ENCODE measurements around the gene MIEF1.
"Not testable (repeated sequence)": the region's sequence is repeated elsewhere in the genome, so short reads cannot be mapped to it uniquely, and the experiment has no call there.

DNA sequence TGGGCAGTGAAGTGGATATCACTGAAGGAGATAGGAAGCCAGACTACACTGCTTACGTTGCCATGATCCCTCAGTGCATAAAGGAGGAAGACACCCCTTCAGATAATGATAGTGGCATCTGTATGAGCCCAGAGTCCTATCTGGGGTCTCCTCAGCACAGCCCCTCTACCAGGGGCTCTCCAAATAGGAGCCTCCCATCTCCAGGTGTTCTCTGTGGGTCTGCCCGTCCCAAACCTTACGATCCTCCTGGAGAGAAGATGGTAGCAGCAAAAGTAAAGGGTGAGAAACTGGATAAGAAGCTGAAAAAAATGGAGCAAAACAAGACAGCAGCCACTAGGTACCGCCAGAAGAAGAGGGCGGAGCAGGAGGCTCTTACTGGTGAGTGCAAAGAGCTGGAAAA lies 20.0 kb downstream of the MIEF1 start:
- TF ChIP-seq POLR2AphosphoS5 (IDR thresholded peaks at IDR 0.05; ENCODE audit: low read depth, low read length); FOXJ3 (CRISPR knock-in tag; IDR thresholded peaks at IDR 0.05); CHD2 (IDR thresholded peaks at IDR 0.05; ENCODE audit: low read length, partially characterized antibody): not testable (repeated sequence)
- TF ChIP-seq, protein P1, sequence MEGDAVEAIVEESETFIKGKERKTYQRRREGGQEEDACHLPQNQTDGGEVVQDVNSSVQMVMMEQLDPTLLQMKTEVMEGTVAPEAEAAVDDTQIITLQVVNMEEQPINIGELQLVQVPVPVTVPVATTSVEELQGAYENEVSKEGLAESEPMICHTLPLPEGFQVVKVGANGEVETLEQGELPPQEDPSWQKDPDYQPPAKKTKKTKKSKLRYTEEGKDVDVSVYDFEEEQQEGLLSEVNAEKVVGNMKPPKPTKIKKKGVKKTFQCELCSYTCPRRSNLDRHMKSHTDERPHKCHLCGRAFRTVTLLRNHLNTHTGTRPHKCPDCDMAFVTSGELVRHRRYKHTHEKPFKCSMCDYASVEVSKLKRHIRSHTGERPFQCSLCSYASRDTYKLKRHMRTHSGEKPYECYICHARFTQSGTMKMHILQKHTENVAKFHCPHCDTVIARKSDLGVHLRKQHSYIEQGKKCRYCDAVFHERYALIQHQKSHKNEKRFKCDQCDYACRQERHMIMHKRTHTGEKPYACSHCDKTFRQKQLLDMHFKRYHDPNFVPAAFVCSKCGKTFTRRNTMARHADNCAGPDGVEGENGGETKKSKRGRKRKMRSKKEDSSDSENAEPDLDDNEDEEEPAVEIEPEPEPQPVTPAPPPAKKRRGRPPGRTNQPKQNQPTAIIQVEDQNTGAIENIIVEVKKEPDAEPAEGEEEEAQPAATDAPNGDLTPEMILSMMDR (IDR thresholded peaks at IDR 0.05): not testable (repeated sequence)
